SK-N-SH (cell line): ENCODE measurements around the gene PRSS8. TPM values are rescaled to one million over a fixed set of nuclear protein-coding genes. Genes with fewer than 3 reads are reported as not detected.

Source experiments
- CTCF ChIA-PET: fragments of 300-600, 350-600 bp; formaldehyde crosslinking; extraction: SDS; loops from one replicate; lab custom pipeline; 2021; lab: Yijun Ruan, JAX
- POLR2A ChIA-PET: fragments of 350-600 bp; sonication (Branson Sonifier 250); formaldehyde crosslinking; extraction: SDS; loops from one replicate; lab custom pipeline; 2020; ENCODE audit warnings: antibody characterized with exemption, inconsistent platforms; lab: Yijun Ruan, JAX
- DNase-seq: peaks from one replicate; pipeline ENCODE4 v3.0.0; 2012
- H2AFZ ChIP-seq: fragments of 200-600 bp; sonication (generic); 2 replicates; pipeline ENCODE4 v1.8.1; 2016; ENCODE audit warnings: antibody characterized with exemption, mild to moderate bottlenecking, low read depth
- H3F3A ChIP-seq: fragments of 200-600 bp; sonication (generic); replicated peaks from 2 replicates; pipeline ENCODE3; 2016; ENCODE audit warnings: antibody characterized with exemption, mild to moderate bottlenecking; ENCODE audit not compliant: insufficient read depth
- H3K27ac ChIP-seq, 2 experiments: fragments of 200-500 bp in 1 of 2; fragments of 200-600 bp in 1 of 2; sonication (Bioruptor generic) in 1 of 2; sonication (generic), shearing (Covaris generic) in 1 of 2; 2 replicates each; pipeline versions ENCODE4 v1.5.1 to v1.6.1; 2014 to 2016; ENCODE audit warnings: low read depth in 2 of 2, inconsistent platforms in 1 of 2, low read length in 1 of 2, mild to moderate bottlenecking in 1 of 2, mixed read lengths in 1 of 2
- H3K27me3 ChIP-seq: fragments of 200-600 bp; sonication (generic), shearing (Covaris generic); 2 replicates; pipeline ENCODE4 v1.6.1; 2016; ENCODE audit warnings: mixed run types; ENCODE audit not compliant: insufficient read depth
- H3K36me3 ChIP-seq, 2 experiments: fragments of 200-500 bp in 1 of 2; fragments of 200-600 bp in 1 of 2; sonication (Bioruptor generic) in 1 of 2; sonication (generic) in 1 of 2; replicated peaks in 1 of 2; 2 replicates each; pipeline versions ENCODE3 to v1.5.1; 2014 to 2016; ENCODE audit warnings: low read length in 1 of 2, mild to moderate bottlenecking in 1 of 2; ENCODE audit not compliant: insufficient read depth in 2 of 2, control insufficient read depth in 1 of 2
- H3K4me1 ChIP-seq, 2 experiments: fragments of 200-500 bp in 1 of 2; fragments of 200-600 bp in 1 of 2; sonication (Bioruptor generic) in 1 of 2; sonication (generic), shearing (Covaris generic) in 1 of 2; 2 replicates each; pipeline versions ENCODE4 v1.5.1 to v1.6.1; 2014 to 2016; ENCODE audit warnings: low read depth in 1 of 2, low read length in 1 of 2, mixed run types in 1 of 2; ENCODE audit not compliant: insufficient read depth in 2 of 2, control insufficient read depth in 1 of 2
- H3K4me2 ChIP-seq: fragments of 200-600 bp; sonication (generic), shearing (Covaris generic); 2 replicates; pipeline ENCODE4 v1.6.1; 2017; ENCODE audit warnings: mixed run types
- H3K4me3 ChIP-seq, 2 experiments: fragments of 200-500 bp in 1 of 2; fragments of 200-600 bp in 1 of 2; sonication (Bioruptor generic) in 1 of 2; sonication (generic), shearing (Covaris generic) in 1 of 2; 2 replicates each; pipeline versions ENCODE4 v1.5.1 to v1.8.1; 2014 to 2016; ENCODE audit warnings: low read depth in 2 of 2, inconsistent platforms in 1 of 2, low read length in 1 of 2, mild to moderate bottlenecking in 1 of 2, mixed read lengths in 1 of 2, moderate library complexity in 1 of 2
- H3K79me2 ChIP-seq: fragments of 200-600 bp; sonication (generic); 2 replicates; pipeline ENCODE4 v1.8.1; 2017; ENCODE audit warnings: mild to moderate bottlenecking; ENCODE audit not compliant: insufficient read depth
- H3K9ac ChIP-seq: fragments of 200-600 bp; sonication (generic); 2 replicates; pipeline ENCODE4 v1.6.1; 2017; ENCODE audit warnings: mixed run types
- H3K9me2 ChIP-seq: fragments of 200-600 bp; sonication (generic); 2 replicates; pipeline ENCODE4 v1.6.1; 2017; ENCODE audit warnings: mixed run types
- H3K9me3 ChIP-seq: fragments of 200-600 bp; sonication (generic); 2 replicates; pipeline ENCODE4 v1.6.1; 2017; ENCODE audit warnings: mixed run types, mild to moderate bottlenecking, moderate library complexity
- H4K20me1 ChIP-seq: fragments of 200-600 bp; sonication (generic); 2 replicates; pipeline ENCODE4 v1.6.1; 2017; ENCODE audit warnings: mild to moderate bottlenecking, mixed run types; ENCODE audit not compliant: insufficient read depth
- CHD2 ChIP-seq: fragments of 150-350 bp; IDR thresholded peaks from 2 replicates; pipeline ENCODE4 v1.6.1; 2018; ENCODE audit warnings: low read length; ENCODE audit not compliant: partially characterized antibody
- ELF1 ChIP-seq: IDR thresholded peaks from 2 replicates; pipeline ENCODE4 v1.4.0; 2012
- EP300 ChIP-seq, 2 experiments: IDR thresholded peaks; 2 replicates each; pipeline versions ENCODE4 v1.4.0 to v1.6.1; 2012; ENCODE audit warnings: borderline replicate concordance in 1 of 2, low read depth in 1 of 2, low read length in 1 of 2
- EZH2phosphoT487 ChIP-seq: fragments of 200-600 bp; sonication (generic); IDR thresholded peaks from 2 replicates; pipeline ENCODE4 v1.6.1; 2017; ENCODE audit warnings: low read depth, mixed run types, mild to moderate bottlenecking, antibody characterized with exemption, moderate library complexity, borderline replicate concordance
- FOSL2 ChIP-seq: IDR thresholded peaks from 2 replicates; pipeline ENCODE4 v1.4.0; 2012; ENCODE audit warnings: low read depth, mild to moderate bottlenecking, moderate library complexity, borderline replicate concordance
- GATA2 ChIP-seq: sonication (generic); formaldehyde crosslinking; IDR thresholded peaks from 2 replicates; pipeline ENCODE4 v1.5.0; 2020; ENCODE audit warnings: mild to moderate bottlenecking, missing genetic modification reagents
- JUND ChIP-seq: IDR thresholded peaks from 2 replicates; pipeline ENCODE4 v1.4.0; 2012
- MEF2A ChIP-seq: IDR thresholded peaks from 2 replicates; pipeline ENCODE4 v1.4.0; 2012; ENCODE audit warnings: low read depth, borderline replicate concordance
- RCOR1 ChIP-seq: fragments of 150-350 bp; IDR thresholded peaks from 2 replicates; pipeline ENCODE4 v1.6.1; 2017; ENCODE audit warnings: antibody characterized with exemption, low read length
- RFX5 ChIP-seq: IDR thresholded peaks from 2 replicates; pipeline ENCODE4 v1.6.1; 2012; ENCODE audit warnings: mild to moderate bottlenecking, improper control_type of control experiment, low read length
- RXRA ChIP-seq: IDR thresholded peaks from 2 replicates; pipeline ENCODE4 v1.4.0; 2012; ENCODE audit warnings: low read depth, mild to moderate bottlenecking, borderline replicate concordance
- WGBS: methylation state at CpG from one replicate; pipeline ENCODE4 v1.1.6; 2017; ENCODE audit warnings: low lambda C conversion rate; 5-methylcytosine and 5-hydroxymethylcytosine counted together
- polyA plus RNA-seq, 3 experiments: library from polyadenylated mRNA; depleted of rRNA; stranded (reverse); fragments of >200 nt; gene quantifications; 2 replicates each; pipeline ENCODE4 v1.2.3, GENCODE V29; 2012
- TF ChIP-seq, protein P1 (sequence below): IDR thresholded peaks from 2 replicates; pipeline ENCODE4 v1.4.0; 2012; ENCODE audit warnings: low read depth, borderline replicate concordance
- TF ChIP-seq, protein P2 (sequence below): IDR thresholded peaks from 2 replicates; pipeline ENCODE4 v1.6.1; 2012; ENCODE audit warnings: mild to moderate bottlenecking, low read depth, low read length, moderate library complexity
- TF ChIP-seq, protein P3 (sequence below): fragments of 200-600 bp; sonication (generic); IDR thresholded peaks from 2 replicates; pipeline ENCODE4 v1.6.1; 2017; ENCODE audit warnings: antibody characterized with exemption, mild to moderate bottlenecking, moderate library complexity
- TF ChIP-seq, protein P4 (sequence below): fragments of 150-350 bp; IDR thresholded peaks from 2 replicates; pipeline ENCODE4 v1.6.1; 2017; ENCODE audit warnings: antibody characterized with exemption, low read length, low read depth, borderline replicate concordance
- TF ChIP-seq, protein P5 (sequence below): IDR thresholded peaks from 2 replicates; pipeline ENCODE4; 2012

Gene PRSS8
- polyA plus RNA-seq, 1 of the 3 experiments (the other 2 are of a cell fraction): 0.07 TPM

DNA sequence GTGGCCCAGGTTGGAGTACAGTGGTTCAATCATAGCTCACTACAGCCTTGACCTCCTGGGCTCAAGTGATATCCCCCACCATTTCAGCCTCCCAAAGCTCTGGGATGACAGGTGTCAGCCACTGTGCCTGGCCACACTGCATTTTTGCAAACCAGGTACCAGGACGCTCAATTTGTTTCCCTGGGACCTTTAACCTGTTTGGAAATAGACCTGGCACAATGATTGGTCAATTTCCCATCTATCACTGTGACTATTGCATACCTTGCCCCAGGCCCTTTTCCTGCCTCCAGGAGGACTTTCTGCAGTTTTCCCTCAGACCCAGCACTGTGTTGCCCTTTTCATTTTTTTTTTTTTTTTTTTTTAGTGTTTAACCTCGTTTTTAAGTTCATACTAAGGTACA, 33.3 kb upstream of the PRSS8 start:
- Histone ChIP-seq H3K9me2 (no peaks in the 10 kb centered on the region), H3K4me2 (no peak overlapping the region), H3K27me3 (no peaks in the 10 kb centered on the region), H3F3A (no peaks in the 10 kb centered on the region), H3K4me3 (no peak overlapping the region), H4K20me1 (no peaks in the 10 kb centered on the region), H3K79me2 (no peaks in the 10 kb centered on the region), H3K36me3 (no peaks in the 10 kb centered on the region), H3K27ac (no peak overlapping the region), H3K9me3 (no peaks in the 10 kb centered on the region), H2AFZ (no peak overlapping the region), H3K4me1 (peaks cover 0 to 2% of the 10 kb centered on the region in 2 experiments; a peak in 1 of 4 replicates), H3K9ac (no peak overlapping the region)
- 63% methylated on average over 2 of the region's 2 CpGs for WGBS
- CTCF ChIA-PET: no interaction called here
- DNase-seq: no peak
- POLR2A ChIA-PET: interaction anchor here (1.3 kb wide), 1 partner anchor 11 kb away, joined by 5 read pairs; the partner anchor contains the start of gene FUS
- TF ChIP-seq EP300 (IDR thresholded peaks at IDR 0.05; ENCODE audit: borderline replicate concordance in 1 of 2, low read depth in 1 of 2, low read length in 1 of 2) (no peak), ELF1 (no peak), FOSL2 (no peak), MEF2A (no peak), GATA2 (CRISPR knock-in tag) (no peak)
- TF ChIP-seq, protein P1, sequence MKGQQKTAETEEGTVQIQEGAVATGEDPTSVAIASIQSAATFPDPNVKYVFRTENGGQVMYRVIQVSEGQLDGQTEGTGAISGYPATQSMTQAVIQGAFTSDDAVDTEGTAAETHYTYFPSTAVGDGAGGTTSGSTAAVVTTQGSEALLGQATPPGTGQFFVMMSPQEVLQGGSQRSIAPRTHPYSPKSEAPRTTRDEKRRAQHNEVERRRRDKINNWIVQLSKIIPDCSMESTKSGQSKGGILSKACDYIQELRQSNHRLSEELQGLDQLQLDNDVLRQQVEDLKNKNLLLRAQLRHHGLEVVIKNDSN: no peak
- TF ChIP-seq, protein P2, sequence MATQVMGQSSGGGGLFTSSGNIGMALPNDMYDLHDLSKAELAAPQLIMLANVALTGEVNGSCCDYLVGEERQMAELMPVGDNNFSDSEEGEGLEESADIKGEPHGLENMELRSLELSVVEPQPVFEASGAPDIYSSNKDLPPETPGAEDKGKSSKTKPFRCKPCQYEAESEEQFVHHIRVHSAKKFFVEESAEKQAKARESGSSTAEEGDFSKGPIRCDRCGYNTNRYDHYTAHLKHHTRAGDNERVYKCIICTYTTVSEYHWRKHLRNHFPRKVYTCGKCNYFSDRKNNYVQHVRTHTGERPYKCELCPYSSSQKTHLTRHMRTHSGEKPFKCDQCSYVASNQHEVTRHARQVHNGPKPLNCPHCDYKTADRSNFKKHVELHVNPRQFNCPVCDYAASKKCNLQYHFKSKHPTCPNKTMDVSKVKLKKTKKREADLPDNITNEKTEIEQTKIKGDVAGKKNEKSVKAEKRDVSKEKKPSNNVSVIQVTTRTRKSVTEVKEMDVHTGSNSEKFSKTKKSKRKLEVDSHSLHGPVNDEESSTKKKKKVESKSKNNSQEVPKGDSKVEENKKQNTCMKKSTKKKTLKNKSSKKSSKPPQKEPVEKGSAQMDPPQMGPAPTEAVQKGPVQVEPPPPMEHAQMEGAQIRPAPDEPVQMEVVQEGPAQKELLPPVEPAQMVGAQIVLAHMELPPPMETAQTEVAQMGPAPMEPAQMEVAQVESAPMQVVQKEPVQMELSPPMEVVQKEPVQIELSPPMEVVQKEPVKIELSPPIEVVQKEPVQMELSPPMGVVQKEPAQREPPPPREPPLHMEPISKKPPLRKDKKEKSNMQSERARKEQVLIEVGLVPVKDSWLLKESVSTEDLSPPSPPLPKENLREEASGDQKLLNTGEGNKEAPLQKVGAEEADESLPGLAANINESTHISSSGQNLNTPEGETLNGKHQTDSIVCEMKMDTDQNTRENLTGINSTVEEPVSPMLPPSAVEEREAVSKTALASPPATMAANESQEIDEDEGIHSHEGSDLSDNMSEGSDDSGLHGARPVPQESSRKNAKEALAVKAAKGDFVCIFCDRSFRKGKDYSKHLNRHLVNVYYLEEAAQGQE: no peak
- TF ChIP-seq, protein P3, sequence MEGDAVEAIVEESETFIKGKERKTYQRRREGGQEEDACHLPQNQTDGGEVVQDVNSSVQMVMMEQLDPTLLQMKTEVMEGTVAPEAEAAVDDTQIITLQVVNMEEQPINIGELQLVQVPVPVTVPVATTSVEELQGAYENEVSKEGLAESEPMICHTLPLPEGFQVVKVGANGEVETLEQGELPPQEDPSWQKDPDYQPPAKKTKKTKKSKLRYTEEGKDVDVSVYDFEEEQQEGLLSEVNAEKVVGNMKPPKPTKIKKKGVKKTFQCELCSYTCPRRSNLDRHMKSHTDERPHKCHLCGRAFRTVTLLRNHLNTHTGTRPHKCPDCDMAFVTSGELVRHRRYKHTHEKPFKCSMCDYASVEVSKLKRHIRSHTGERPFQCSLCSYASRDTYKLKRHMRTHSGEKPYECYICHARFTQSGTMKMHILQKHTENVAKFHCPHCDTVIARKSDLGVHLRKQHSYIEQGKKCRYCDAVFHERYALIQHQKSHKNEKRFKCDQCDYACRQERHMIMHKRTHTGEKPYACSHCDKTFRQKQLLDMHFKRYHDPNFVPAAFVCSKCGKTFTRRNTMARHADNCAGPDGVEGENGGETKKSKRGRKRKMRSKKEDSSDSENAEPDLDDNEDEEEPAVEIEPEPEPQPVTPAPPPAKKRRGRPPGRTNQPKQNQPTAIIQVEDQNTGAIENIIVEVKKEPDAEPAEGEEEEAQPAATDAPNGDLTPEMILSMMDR: no peak

DNA sequence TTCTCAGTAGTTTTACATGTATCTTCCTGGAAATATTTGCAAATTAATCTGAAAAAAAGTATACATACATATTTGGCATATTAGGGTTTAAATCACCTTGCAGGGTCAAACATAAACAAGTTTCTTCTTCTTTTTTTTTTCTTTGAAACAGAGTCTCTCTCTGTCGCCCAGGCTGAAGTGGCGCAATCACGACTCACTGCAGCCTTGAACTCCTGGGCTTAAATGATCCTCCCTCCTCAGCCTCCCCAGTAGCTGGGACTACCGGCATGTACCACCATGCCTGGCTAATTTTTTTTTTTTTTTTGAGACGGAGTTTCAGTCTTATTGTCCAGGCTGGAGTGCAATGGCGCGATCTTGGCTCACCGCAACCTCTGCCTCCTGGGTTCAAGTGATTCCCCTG, 31.8 kb upstream of the PRSS8 start:
- H3K9me3 ChIP-seq: no peaks in the 10 kb centered on the region
- H3K9me2 ChIP-seq: no peaks in the 10 kb centered on the region
- no peak overlapping the region for H3K27ac ChIP-seq
- H3K27me3 ChIP-seq: no peaks in the 10 kb centered on the region
- no peak for DNase-seq
- no peak overlapping the region for H3K4me3 ChIP-seq
- 72% methylated on average over 8 of the region's 8 CpGs for WGBS
- ChIA-PET CTCF (interaction anchor here (0.9 kb wide), 1 partner anchor 9 kb away, joined by 3 read pairs; no protein-coding TSS in a partner anchor), POLR2A (interaction anchor here (1.3 kb wide), 1 partner anchor 12 kb away, joined by 5 read pairs; the partner anchor contains the start of gene FUS)
- H4K20me1 ChIP-seq: no peaks in the 10 kb centered on the region
- no peaks in the 10 kb centered on the region for H3F3A ChIP-seq
- H3K9ac ChIP-seq: no peak overlapping the region
- no peak overlapping the region for H2AFZ ChIP-seq
- peaks cover 0 to 2% of the 10 kb centered on the region in 2 experiments; a peak in 1 of 4 replicates for H3K4me1 ChIP-seq
- no peaks in the 10 kb centered on the region for H3K36me3 ChIP-seq
- no peaks in the 10 kb centered on the region for H3K79me2 ChIP-seq
- no peak overlapping the region for H3K4me2 ChIP-seq
- TF ChIP-seq, protein P4, sequence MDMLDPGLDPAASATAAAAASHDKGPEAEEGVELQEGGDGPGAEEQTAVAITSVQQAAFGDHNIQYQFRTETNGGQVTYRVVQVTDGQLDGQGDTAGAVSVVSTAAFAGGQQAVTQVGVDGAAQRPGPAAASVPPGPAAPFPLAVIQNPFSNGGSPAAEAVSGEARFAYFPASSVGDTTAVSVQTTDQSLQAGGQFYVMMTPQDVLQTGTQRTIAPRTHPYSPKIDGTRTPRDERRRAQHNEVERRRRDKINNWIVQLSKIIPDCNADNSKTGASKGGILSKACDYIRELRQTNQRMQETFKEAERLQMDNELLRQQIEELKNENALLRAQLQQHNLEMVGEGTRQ: no peak
- TF ChIP-seq RFX5 (no peak), EZH2phosphoT487 (no peak), JUND (no peak), FOSL2 (no peak), RXRA (no peak), RCOR1 (no peak), CHD2 (no peak), MEF2A (no peak)
- TF ChIP-seq, protein P5, sequence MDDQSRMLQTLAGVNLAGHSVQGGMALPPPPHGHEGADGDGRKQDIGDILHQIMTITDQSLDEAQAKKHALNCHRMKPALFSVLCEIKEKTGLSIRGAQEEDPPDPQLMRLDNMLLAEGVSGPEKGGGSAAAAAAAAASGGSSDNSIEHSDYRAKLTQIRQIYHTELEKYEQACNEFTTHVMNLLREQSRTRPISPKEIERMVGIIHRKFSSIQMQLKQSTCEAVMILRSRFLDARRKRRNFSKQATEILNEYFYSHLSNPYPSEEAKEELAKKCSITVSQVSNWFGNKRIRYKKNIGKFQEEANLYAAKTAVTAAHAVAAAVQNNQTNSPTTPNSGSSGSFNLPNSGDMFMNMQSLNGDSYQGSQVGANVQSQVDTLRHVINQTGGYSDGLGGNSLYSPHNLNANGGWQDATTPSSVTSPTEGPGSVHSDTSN: no peak
- TF ChIP-seq, protein P3: no peak
